Fibroblast of peridontal ligament (primary cell): ENCODE results near the gene NBPF1.
"Not testable (repeated sequence)": the region's sequence is repeated elsewhere in the genome, so short reads cannot be mapped to it uniquely, and the experiment has no call there.

ENCODE experiments used
- DNase-seq: peaks from one replicate; pipeline ENCODE4 v3.0.0-alpha.2; 2010; ENCODE audit errors: extremely low read depth

The NBPF1 gene

GRCh38 chr1:16621681-16622315, 8.4 kb upstream of the NBPF1 start:
- not testable (repeated sequence) for DNase-seq

- DNase-seq: no peak
Measured at GRCh38 chr1:16621300-16621658, 7.9 kb upstream of the NBPF1 start.

GRCh38 chr1:16619803-16620501, 6.6 kb upstream of the NBPF1 start:
- not testable (repeated sequence) for DNase-seq

DNA sequence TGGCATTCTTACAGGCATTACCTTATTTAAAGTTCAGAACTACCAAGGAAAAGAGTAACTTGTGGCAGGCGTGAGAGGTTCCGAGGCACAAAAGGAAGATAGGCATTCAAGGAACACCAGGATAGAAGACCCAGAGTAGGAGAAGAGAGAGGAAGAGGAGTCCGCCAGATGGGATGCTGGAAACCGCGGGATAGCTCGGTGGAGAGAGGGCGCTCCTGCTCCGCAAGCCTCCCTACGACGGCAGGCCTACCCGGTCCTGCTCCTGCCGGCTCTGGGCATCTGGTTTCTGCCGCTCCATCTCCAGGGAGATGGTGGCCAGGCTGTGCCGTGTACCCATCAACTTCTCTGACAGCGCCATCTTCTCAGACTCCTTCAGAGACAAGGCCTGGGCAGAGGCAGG, 5.4 kb upstream of the NBPF1 start:
- DNase-seq: no peak

DNA sequence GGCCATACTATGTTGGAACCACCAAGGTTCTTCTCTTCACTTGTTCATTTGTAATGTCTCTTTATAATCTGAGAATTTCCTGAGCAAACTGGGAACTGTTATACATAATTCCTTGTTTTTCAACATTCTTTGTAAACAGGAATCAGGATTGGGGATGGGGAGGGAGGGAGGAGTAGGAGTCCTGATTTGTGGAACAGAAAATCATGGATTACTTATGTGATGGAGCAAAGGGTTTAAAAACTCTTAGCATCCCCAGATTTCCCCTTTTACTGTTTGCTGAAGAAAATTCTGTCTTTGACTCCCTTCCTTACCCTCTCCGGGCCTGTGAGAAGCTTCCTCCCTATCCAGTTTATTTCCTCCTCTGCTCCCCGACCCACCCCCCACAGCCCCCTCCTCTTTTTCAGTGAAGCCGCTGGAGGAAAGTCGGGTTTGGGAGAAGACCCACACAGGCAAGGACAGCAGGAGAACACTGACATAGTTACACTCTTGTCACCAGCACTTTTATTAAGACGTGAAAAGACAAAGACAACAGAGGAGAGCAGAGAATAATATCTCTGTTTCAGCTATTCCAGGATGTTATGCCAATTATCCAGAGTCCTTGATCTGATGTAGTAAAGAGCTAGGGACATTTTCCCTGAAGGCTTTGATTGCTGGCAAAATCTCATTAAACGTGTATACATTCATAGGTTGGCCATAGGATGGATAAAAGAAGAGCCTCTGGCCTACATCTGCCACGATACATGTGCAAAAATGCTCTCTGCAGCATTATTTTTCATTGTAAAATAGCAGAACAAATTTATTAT, 4.6 kb upstream of the NBPF1 start:
- DNase-seq: no peak

GRCh38 chr1:16617114-16617631, 3.8 kb upstream of the NBPF1 start:
- no peak for DNase-seq

DNA sequence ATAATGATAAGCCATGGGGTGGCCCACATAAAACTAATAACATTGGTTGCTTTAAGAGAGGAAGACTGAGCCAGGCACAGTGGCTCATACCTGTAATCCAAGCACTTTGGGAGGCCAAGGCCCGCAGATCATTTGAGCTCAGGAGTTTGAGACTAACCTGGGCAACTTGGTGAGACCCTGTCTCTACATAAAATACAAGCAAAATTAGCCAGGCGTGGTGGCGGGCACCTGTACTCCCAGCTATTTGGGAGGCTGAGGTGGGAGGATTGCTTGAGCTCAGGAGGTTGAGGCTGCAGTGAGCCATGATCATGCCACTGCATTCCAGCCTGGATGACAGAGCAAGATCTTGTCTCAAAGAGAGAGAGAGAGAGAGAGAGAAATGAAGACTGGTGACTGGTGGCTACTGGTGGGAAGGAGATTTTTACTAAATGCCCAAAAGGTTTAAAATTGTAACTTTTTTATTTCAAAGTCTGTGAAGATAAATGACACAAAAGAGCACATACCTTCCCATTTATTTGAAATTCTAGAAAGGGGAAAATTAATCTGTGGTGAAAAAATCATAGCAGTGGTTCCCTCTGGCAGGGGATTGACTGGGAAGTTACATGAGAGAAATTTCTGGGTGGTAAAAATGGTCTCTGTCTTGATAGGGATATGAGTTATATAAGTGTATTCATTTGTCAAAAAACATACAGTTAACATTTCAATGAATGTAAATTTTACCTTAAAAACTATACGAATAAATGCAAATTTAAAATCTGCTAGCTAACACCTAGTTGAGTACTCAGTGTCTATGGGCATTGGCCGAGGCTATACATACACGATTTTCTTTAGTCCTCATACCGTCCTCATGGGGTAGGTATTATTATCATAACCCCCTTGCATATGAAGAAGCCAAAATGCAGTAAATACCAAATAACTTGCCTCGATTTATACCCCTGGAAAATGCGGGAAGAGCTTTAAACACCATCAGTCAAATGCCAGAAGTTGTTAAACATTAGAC, 2.2 kb upstream of the NBPF1 start:
- no peak for DNase-seq

DNA sequence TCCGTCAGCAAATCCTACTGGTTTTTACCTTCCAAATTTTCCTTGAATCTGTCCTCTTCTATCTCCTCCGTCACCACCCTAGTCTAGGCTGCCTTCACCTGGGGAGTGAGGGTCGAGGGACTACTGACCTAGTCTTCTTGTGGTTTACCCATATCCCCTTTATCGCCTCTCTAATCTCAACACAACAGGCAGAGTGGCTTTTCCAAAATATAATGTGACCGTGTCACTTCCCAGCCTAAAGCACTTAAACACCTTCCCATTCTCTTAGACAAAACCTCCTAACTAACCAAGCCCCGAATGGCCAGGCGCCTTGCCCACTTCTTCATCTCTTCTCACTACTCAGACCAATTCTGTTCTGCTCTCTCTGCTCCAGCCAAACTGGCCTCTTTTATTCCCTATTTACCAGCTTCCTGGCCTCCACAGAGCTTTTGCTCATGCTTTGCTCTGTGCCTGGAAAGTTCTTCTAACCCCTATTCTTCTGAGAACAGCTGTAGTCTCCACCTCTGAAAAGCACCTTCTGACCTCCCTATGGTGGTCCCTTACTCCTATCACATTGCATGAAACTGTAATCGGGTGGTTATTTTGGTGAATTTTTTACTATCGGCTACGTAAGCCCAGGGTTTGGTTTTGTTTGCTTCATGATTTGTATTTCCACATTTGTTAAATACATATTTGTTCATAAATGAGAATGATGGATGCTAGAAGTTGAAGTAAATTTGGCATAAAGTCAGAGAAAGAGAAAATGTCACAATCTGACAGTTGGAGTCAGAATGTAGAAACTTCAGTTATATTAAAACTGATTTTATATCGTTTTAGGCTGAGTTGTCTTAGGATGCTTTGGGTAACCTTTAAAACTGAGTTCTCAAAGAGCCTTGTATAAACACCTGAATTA, 1.2 kb upstream of the NBPF1 start:
- no peak for DNase-seq

DNA sequence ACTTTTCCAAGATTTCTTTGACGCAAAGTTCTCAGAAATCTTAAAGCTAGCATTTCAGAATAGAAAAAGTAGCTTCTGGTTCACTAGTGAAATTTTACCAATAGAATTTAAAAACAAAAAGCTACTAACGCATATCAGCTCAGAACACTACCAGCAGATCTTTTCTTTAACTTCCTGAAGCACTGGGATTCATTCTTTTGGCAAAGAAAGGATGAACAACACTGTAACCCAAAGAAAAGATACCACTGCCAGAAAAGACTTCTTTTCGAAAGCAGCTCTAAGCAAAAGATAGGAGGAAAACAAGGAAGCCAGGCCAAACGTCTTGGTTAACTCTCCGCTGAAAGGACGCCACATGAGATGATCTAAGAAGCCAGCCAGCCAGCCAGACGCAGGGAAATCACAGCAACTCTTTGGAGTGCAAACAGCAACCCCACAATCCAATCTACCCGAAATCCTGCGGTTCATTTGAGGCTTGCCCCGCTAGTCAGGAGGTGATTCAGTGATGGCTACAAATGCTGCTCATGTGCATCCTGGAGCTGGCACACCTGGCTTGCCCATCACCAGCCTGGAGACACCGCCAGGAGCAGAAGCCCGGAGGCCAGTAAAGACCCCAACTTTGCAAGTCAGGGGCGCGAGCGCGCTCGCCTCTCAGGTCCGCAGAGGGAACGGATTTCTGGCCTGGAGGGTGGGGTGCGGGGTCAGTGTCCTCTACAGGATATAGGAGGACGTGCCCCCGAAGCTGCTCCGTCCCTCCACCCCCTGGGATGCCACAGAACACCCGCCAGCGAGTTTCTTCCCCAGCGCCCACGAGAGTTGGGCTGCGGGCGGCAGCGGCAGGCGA, 812 bp downstream of the NBPF1 start:
- DNase-seq: peak; percentile 96

GRCh38 chr1:16611981-16612331, 1.4 kb downstream of the NBPF1 start:
- DNase-seq: not testable (repeated sequence)

GRCh38 chr1:16611164-16611563, 2.2 kb downstream of the NBPF1 start:
- not testable (repeated sequence) for DNase-seq

DNA sequence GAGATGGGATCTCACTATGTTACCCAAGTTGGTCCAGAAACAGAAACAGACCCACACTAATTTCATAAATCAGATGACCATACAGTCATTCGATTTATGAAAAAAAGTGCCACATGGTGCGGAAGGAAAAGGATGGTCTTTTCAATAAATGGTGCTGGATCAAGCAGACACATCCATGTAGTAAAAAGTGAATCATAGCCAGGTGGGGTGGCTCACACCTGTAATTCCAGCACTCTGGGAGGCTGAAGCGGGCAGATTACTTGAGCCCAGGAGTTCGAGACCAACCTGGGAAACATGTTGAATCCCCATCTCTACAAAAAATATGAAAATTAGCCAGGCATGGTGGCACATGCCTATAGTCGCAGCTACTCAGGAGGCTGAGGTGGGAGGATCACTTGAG, 2.8 kb downstream of the NBPF1 start:
- DNase-seq: not testable (repeated sequence)

GRCh38 chr1:16609761-16610160, 3.6 kb downstream of the NBPF1 start:
- DNase-seq: not testable (repeated sequence)

GRCh38 chr1:16608838-16609560, 4.4 kb downstream of the NBPF1 start:
- DNase-seq: no peak

DNA sequence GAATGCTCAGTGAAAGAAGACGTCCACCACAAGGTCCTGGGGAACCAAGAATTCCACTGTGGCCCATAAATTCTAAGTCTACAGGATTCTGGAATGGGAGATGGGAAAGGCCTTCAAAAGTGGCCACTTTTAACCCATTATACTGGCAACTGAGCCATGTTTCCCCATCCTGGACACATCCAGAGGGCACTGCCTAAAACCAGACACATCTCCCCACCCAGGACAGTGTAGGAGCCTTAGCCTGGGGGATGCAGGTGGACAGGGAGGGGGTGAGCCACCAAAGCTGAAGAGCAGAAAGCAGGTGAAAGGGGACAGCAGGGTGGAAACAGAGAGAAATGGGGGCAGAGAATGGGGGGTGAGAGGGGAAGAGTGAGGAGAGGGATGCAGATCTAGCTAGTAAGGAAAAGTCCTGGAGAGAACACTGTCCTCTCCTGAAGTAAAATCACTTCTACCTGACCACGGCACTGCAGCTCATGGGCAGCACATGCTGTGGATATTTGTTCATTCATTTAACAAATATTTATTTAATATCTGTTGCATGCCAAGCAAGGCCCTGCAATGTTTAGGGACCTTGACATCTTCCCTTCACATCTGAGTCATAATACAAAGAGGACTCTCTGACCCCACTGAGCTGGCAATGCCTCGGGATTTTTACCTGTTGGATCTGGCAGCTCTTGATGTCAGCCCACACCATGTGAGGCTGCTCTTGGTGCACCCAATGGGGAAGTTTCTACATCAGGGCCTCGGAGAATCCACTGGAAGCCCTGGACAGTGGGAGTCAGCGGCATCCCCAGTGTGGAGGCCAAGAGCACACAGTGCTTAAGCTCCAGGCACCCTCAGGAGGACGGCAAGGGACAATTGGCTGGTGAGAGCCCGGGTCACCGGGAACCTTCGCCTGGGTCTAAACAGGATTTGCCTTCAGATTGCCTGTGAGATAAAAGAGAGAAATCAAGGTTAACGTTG, 5.2 kb downstream of the NBPF1 start:
- DNase-seq: not testable (repeated sequence)

DNA sequence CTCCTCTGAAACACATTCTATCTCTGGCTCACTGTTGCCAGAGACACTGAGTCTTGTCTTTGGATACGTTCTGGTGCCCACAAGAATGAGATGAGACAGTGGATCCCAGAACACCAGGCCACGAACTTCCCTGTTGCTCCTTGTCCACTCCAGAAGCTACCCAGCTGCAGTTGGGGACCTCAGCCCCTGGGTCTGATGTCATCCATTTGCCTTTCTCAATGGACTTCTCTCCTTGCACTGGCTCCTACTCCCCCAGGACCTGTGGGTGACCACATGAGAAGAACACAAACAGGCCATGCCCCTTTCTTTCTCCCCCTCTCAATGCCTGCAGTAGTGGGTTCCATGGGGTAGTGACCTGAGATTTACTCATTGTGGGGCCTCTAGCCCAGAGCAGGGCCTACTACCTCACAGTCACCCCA, 5.9 kb downstream of the NBPF1 start:
- DNase-seq: no peak

GRCh38 chr1:16606666-16607432, 6.5 kb downstream of the NBPF1 start:
- not testable (repeated sequence) for DNase-seq
